Glomerular visceral epithelial cell (primary cell): ENCODE measurements around the gene MFN1.
A peak's percentile ranks its signal among the peaks of the same experiment; 100 is the strongest.
"Not testable (repeated sequence)": the region's sequence is repeated elsewhere in the genome, so short reads cannot be mapped to it uniquely, and the experiment has no call there.

Source experiments
- DNase-seq: peaks from one replicate; pipeline ENCODE4 v3.0.0-alpha.2; 2016; ENCODE audit errors: extremely low spot score

Gene MFN1

GRCh38 chr3:179347345-179348194, at the start of gene MFN1:
TSS of gene MFN1 (plus strand) at chr3:179347709. CDS start at chr3:179348852, 1,143 bp downstream.
- DNase-seq = peak; percentile 91

GRCh38 chr3:179297971-179298725, 49.4 kb upstream of the MFN1 start:
- DNase-seq = no peak

- no peak for DNase-seq
These were observed 48.2 kb upstream of the MFN1 start for GRCh38 chr3:179299316-179299715.

- no peak for DNase-seq
These were observed 47.4 kb upstream of the MFN1 start for GRCh38 chr3:179299999-179300613.

GRCh38 chr3:179301645-179302044, 45.9 kb upstream of the MFN1 start:
- DNase-seq = no peak

GRCh38 chr3:179302111-179302510, 45.4 kb upstream of the MFN1 start:
- DNase-seq = no peak

GRCh38 chr3:179304605-179305004, 42.9 kb upstream of the MFN1 start:
- DNase-seq = no peak

GRCh38 chr3:179307362-179307761, 40.1 kb upstream of the MFN1 start:
- not testable (repeated sequence) for DNase-seq

- DNase-seq = no peak
These were observed 39.5 kb upstream of the MFN1 start for GRCh38 chr3:179308001-179308400.

- DNase-seq = no peak
These were observed 38.1 kb upstream of the MFN1 start for GRCh38 chr3:179309225-179310078.

- no peak for DNase-seq
These were observed 28.6 kb upstream of the MFN1 start for GRCh38 chr3:179318876-179319275.

GRCh38 chr3:179321668-179322285, 25.7 kb upstream of the MFN1 start:
- DNase-seq = peak; percentile 35

- peak; percentile 89 for DNase-seq
These were observed 25.0 kb upstream of the MFN1 start, which contains the start of gene ZNF639 for GRCh38 chr3:179322286-179323196. TSS of gene ZNF639 (plus strand) at chr3:179323031. CDS start at chr3:179328294, 5,263 bp downstream.

- DNase-seq = peak; percentile 67
These were observed 24.1 kb upstream of the MFN1 start for GRCh38 chr3:179323197-179324110.

GRCh38 chr3:179324270-179324754, 23.2 kb upstream of the MFN1 start:
- DNase-seq = peak; percentile 26

- no peak for DNase-seq
These were observed 17.1 kb upstream of the MFN1 start for GRCh38 chr3:179330438-179330837.

GRCh38 chr3:179332240-179332639, 15.3 kb upstream of the MFN1 start:
- DNase-seq = no peak

- no peak for DNase-seq
These were observed 14.4 kb upstream of the MFN1 start for GRCh38 chr3:179333084-179333483.
